ENCODE data around the gene SDF4.

- TF ChIP-seq, protein P1, sequence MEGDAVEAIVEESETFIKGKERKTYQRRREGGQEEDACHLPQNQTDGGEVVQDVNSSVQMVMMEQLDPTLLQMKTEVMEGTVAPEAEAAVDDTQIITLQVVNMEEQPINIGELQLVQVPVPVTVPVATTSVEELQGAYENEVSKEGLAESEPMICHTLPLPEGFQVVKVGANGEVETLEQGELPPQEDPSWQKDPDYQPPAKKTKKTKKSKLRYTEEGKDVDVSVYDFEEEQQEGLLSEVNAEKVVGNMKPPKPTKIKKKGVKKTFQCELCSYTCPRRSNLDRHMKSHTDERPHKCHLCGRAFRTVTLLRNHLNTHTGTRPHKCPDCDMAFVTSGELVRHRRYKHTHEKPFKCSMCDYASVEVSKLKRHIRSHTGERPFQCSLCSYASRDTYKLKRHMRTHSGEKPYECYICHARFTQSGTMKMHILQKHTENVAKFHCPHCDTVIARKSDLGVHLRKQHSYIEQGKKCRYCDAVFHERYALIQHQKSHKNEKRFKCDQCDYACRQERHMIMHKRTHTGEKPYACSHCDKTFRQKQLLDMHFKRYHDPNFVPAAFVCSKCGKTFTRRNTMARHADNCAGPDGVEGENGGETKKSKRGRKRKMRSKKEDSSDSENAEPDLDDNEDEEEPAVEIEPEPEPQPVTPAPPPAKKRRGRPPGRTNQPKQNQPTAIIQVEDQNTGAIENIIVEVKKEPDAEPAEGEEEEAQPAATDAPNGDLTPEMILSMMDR (IDR thresholded peaks at IDR 0.05) = no peak
- TF ChIP-seq POLR2A (IDR thresholded peaks at IDR 0.05) = no peak
Measured at GRCh38 chr1:1236176-1236763, 4.5 kb upstream of the SDF4 start.
